B cell (primary cell): Measurements from ENCODE around the gene CYP1B1.
"Not testable (repeated sequence)": the region's sequence is repeated elsewhere in the genome, so short reads cannot be mapped to it uniquely, and the experiment has no call there.

Experiments
- EZH2 ChIP-seq: IDR thresholded peaks from 2 replicates; pipeline ENCODE4 v1.6.1; 2012; ENCODE audit warnings: borderline replicate concordance, low read depth, mild to moderate bottlenecking, moderate library complexity, low read length; ENCODE audit not compliant: insufficient read depth, poor library complexity, severe bottlenecking
- TF ChIP-seq, protein P1 (sequence below): fragments of 200-600 bp; IDR thresholded peaks from one replicate; pipeline ENCODE4 v1.8.0; 2022; ENCODE audit warnings: antibody characterized with exemption, mild to moderate bottlenecking

- TF ChIP-seq, protein P1, sequence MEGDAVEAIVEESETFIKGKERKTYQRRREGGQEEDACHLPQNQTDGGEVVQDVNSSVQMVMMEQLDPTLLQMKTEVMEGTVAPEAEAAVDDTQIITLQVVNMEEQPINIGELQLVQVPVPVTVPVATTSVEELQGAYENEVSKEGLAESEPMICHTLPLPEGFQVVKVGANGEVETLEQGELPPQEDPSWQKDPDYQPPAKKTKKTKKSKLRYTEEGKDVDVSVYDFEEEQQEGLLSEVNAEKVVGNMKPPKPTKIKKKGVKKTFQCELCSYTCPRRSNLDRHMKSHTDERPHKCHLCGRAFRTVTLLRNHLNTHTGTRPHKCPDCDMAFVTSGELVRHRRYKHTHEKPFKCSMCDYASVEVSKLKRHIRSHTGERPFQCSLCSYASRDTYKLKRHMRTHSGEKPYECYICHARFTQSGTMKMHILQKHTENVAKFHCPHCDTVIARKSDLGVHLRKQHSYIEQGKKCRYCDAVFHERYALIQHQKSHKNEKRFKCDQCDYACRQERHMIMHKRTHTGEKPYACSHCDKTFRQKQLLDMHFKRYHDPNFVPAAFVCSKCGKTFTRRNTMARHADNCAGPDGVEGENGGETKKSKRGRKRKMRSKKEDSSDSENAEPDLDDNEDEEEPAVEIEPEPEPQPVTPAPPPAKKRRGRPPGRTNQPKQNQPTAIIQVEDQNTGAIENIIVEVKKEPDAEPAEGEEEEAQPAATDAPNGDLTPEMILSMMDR = not testable (repeated sequence)
- TF ChIP-seq EZH2 = not testable (repeated sequence)
Measured at GRCh38 chr2:38020359-38021069, 55.4 kb downstream of the CYP1B1 start.
